Left lung (tissue), 10 donors: Measurements from ENCODE around the gene BCAS1. TPM values are rescaled to one million over a fixed set of nuclear protein-coding genes. Genes with fewer than 3 reads are reported as not detected.
"Not testable (repeated sequence)": the region's sequence is repeated elsewhere in the genome, so short reads cannot be mapped to it uniquely, and the experiment has no call there.

Experiments used
- ATAC-seq: fragments of 200-7000 bp; cut with Tn5 transposase; one replicate; pipeline ENCODE4 v1.9.1; 2020; ENCODE audit warnings: moderate library complexity
- DNase-seq, 4 donors: peaks; one replicate each; pipeline ENCODE4 v3.0.0-alpha.2; 2013 to 2020
- H3K27ac ChIP-seq, 2 donors: fragments of 200-600 bp; sonication (generic) in 1 of 2; one replicate each; pipeline versions ENCODE4 v1.5.0 to v1.8.0; 2020 to 2021
- H3K27me3 ChIP-seq, 2 donors: fragments of 200-600 bp; sonication (generic) in 1 of 2; one replicate each; pipeline versions ENCODE4 v1.5.0 to v1.8.0; 2020 to 2021
- H3K36me3 ChIP-seq, 2 donors: fragments of 200-600 bp; sonication (generic) in 1 of 2; one replicate each; pipeline versions ENCODE4 v1.5.0 to v1.8.0; 2020 to 2021
- H3K4me1 ChIP-seq, 2 donors: fragments of 200-600 bp; one replicate each; pipeline ENCODE4 v1.8.0; 2021
- H3K4me3 ChIP-seq, 2 donors: fragments of 200-600 bp; sonication (generic) in 1 of 2; one replicate each; pipeline versions ENCODE4 v1.5.0 to v1.8.0; 2020 to 2021; ENCODE audit warnings: mild to moderate bottlenecking in 1 of 2
- H3K9me3 ChIP-seq, 2 donors: fragments of 200-600 bp; sonication (generic) in 1 of 2; one replicate each; pipeline versions ENCODE4 v1.5.0 to v1.8.0; 2020 to 2021
- intact Hi-C, 2 donors: fragments of 100-400 bp; cut with DNase I; formaldehyde crosslinking; loops; one replicate each; pipeline versions ENCODE4 v1.11.2 to v1.14.2; 2022
- polyA plus RNA-seq, 6 donors: library from polyadenylated mRNA; unstranded; fragments of 120-200 nt; gene quantifications; one replicate each; pipeline ENCODE4 v1.2.1, GENCODE V29; 2013; ENCODE audit not compliant: insufficient read length in 6 of 6
- total RNA-seq, 2 donors: library from RNA; stranded (reverse); fragmentation: NEBNext Ultra II Directional; extraction: Animal tissue kit (Norgen Biotek cat#: 25700); gene quantifications; one replicate each; pipeline ENCODE4 v1.2.1, GENCODE V29; 2021
- TF ChIP-seq, protein P1 (sequence below), 2 donors: fragments of 200-600 bp; sonication (generic) in 1 of 2; IDR thresholded peaks; one replicate each; pipeline versions ENCODE4 v1.5.0 to v1.8.0; 2021; ENCODE audit warnings: antibody characterized with exemption in 2 of 2
- donor health status: DM: no; HTN: yes; CAD: no.
- donor health status: DM: no; HTN: no; CAD: no.

Gene BCAS1
- total and polyA plus RNA-seq, 8 donors = 0.44 to 1.6 (median 0.81) TPM

GRCh38 chr20:53935344-53936084, 134.9 kb downstream of the BCAS1 start:
- Histone ChIP-seq H3K4me1 (peaks cover 23 to 57% of the 10 kb centered on the region in 2 donors), H3K27me3 (no peaks in the 10 kb centered on the region), H3K27ac (peak overlapping the region; percentile 75 to 78), H3K4me3 (no peak overlapping the region), H3K36me3 (no peaks in the 10 kb centered on the region), H3K9me3 (no peaks in the 10 kb centered on the region)
- no peak for DNase-seq
- ATAC-seq = no peak
- TF ChIP-seq, protein P1, sequence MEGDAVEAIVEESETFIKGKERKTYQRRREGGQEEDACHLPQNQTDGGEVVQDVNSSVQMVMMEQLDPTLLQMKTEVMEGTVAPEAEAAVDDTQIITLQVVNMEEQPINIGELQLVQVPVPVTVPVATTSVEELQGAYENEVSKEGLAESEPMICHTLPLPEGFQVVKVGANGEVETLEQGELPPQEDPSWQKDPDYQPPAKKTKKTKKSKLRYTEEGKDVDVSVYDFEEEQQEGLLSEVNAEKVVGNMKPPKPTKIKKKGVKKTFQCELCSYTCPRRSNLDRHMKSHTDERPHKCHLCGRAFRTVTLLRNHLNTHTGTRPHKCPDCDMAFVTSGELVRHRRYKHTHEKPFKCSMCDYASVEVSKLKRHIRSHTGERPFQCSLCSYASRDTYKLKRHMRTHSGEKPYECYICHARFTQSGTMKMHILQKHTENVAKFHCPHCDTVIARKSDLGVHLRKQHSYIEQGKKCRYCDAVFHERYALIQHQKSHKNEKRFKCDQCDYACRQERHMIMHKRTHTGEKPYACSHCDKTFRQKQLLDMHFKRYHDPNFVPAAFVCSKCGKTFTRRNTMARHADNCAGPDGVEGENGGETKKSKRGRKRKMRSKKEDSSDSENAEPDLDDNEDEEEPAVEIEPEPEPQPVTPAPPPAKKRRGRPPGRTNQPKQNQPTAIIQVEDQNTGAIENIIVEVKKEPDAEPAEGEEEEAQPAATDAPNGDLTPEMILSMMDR (IDR thresholded peaks at IDR 0.05) = no peak
- intact Hi-C loops = loop anchor here in 1 of 2 donors (5.0 kb wide), 1 partner anchor 358 kb away; no protein-coding TSS in a partner anchor

- peaks cover 19 to 49% of the 10 kb centered on the region in 2 donors for H3K4me1 ChIP-seq
- H3K9me3 ChIP-seq = no peaks in the 10 kb centered on the region
- TF ChIP-seq, protein P1 (IDR thresholded peaks at IDR 0.05) = no peak
- H3K27ac ChIP-seq = peak overlapping the region; percentile 75 to 78
- H3K27me3 ChIP-seq = no peaks in the 10 kb centered on the region
- H3K36me3 ChIP-seq = no peaks in the 10 kb centered on the region
- ATAC-seq (peak; percentile 60), DNase-seq (peak in 1 of 4 donors; percentile 58)
- intact Hi-C loops = loop anchor here in 1 of 2 donors (5.0 kb wide), 1 partner anchor 357 kb away; no protein-coding TSS in a partner anchor
- no peak overlapping the region for H3K4me3 ChIP-seq
Measured at GRCh38 chr20:53934421-53935343, 135.7 kb downstream of the BCAS1 start.

GRCh38 chr20:53933232-53933846, 137.1 kb downstream of the BCAS1 start:
- intact Hi-C loops = no loop called here
- DNase-seq (no peak), ATAC-seq (no peak)
- no peak overlapping the region for H3K27ac ChIP-seq
- no peak overlapping the region for H3K4me3 ChIP-seq
- no peaks in the 10 kb centered on the region for H3K36me3 ChIP-seq
- H3K4me1 ChIP-seq = peaks cover 13 to 35% of the 10 kb centered on the region in 2 donors
- H3K9me3 ChIP-seq = no peaks in the 10 kb centered on the region
- no peaks in the 10 kb centered on the region for H3K27me3 ChIP-seq
- TF ChIP-seq, protein P1 (IDR thresholded peaks at IDR 0.05) = no peak

- H3K4me1 ChIP-seq = peaks cover 13 to 29% of the 10 kb centered on the region in 2 donors
Measured at GRCh38 chr20:53932655-53933192, 137.7 kb downstream of the BCAS1 start.

DNA sequence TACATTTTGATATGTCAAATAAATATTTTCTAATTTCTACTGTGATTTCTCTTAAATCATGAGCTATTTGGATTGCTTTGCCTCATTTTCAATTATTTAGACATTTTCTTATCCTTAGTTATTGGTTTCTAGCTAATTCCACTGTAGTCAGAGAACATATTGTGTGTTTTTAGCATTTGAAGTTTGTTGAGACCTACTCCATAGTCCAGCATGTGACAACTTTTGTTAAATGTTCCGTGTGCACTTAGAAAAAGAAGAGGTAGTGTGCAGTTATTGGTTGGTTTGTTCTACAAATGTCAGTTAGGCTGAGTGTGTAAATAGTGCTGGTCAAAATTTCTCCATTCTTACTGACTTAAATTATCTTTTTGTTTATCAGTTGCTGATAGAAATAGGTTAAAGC, 138.8 kb downstream of the BCAS1 start:
- H3K27me3 ChIP-seq = no peaks in the 10 kb centered on the region
- ATAC-seq (no peak), DNase-seq (no peak)
- TF ChIP-seq, protein P1 (IDR thresholded peaks at IDR 0.05) = no peak
- no peak overlapping the region for H3K4me3 ChIP-seq
- peaks cover 13 to 31% of the 10 kb centered on the region in 2 donors for H3K4me1 ChIP-seq
- no peak overlapping the region for H3K27ac ChIP-seq
- no peaks in the 10 kb centered on the region for H3K9me3 ChIP-seq
- no peaks in the 10 kb centered on the region for H3K36me3 ChIP-seq
- intact Hi-C loops = no loop called here

More at GRCh38 chr20:53932655-53933192, 137.7 kb downstream of the BCAS1 start:
- H3K27ac ChIP-seq, H3K36me3 ChIP-seq, ATAC-seq, H3K27me3 ChIP-seq, DNase-seq, H3K9me3 ChIP-seq, intact Hi-C loops, H3K4me3 ChIP-seq: not testable (repeated sequence)
